H1 (cell line): ENCODE data around the gene LRCH1.

ENCODE experiments used
- CBX8 ChIP-seq: fragments of 300-800, 300-1000 bp; sonication (generic); IDR thresholded peaks from 2 replicates; pipeline ENCODE4 v1.7.1; 2016; ENCODE audit warnings: low read depth, low read length, borderline replicate concordance
- CTBP2 ChIP-seq: IDR thresholded peaks from 2 replicates; pipeline ENCODE4 v1.7.0; 2011; ENCODE audit warnings: borderline replicate concordance, mild to moderate bottlenecking, moderate library complexity, mixed read lengths, low read length; ENCODE audit not compliant: insufficient read depth, insufficient read length
- EZH2 ChIP-seq: fragments of 200-600 bp; sonication (generic); IDR thresholded peaks from 2 replicates; pipeline ENCODE4 v1.7.1; 2012; ENCODE audit warnings: low read depth, mild to moderate bottlenecking, moderate library complexity, low read length, inconsistent platforms; ENCODE audit not compliant: severe bottlenecking
- FOSL1 ChIP-seq: IDR thresholded peaks from 2 replicates; pipeline ENCODE4 v1.6.1; 2011; ENCODE audit warnings: mild to moderate bottlenecking, low read depth, low read length, moderate library complexity; ENCODE audit not compliant: insufficient read depth
- KDM1A ChIP-seq: fragments of 200-600, 300-600 bp; sonication (generic); IDR thresholded peaks from 2 replicates; pipeline ENCODE4 v1.7.1; 2016; ENCODE audit warnings: mild to moderate bottlenecking, low read length, borderline replicate concordance
- NRF1 ChIP-seq: IDR thresholded peaks from 2 replicates; pipeline ENCODE4 v1.6.1; 2011; ENCODE audit warnings: mild to moderate bottlenecking, low read depth, low read length, improper control_type of control experiment
- POLR2A ChIP-seq, 2 experiments: IDR thresholded peaks; 1 replicate in 1 of 2; 2 replicates in 1 of 2; pipeline ENCODE4 v1.6.1; 2011; ENCODE audit warnings: low read depth in 2 of 2, low read length in 2 of 2, mild to moderate bottlenecking in 2 of 2; ENCODE audit errors: control extremely low read depth in 1 of 2
- SP1 ChIP-seq: IDR thresholded peaks from 2 replicates; pipeline ENCODE4 v1.6.1; 2011; ENCODE audit warnings: low read depth, low read length
- SUZ12 ChIP-seq: fragments of 200-600 bp; sonication (generic); IDR thresholded peaks from 2 replicates; pipeline ENCODE4 v1.6.1; 2012; ENCODE audit warnings: mild to moderate bottlenecking, inconsistent platforms, low read length, moderate library complexity, mixed read lengths
- YY1 ChIP-seq: IDR thresholded peaks from 2 replicates; pipeline ENCODE4 v1.6.1; 2011; ENCODE audit warnings: low read depth, mild to moderate bottlenecking, low read length
- TF ChIP-seq, protein P1 (sequence below), 3 experiments: IDR thresholded peaks; 1 replicate in 2 of 3; 2 replicates in 1 of 3; pipeline versions ENCODE4 v1.5.1 to v1.6.1; 2011; ENCODE audit warnings: low read length in 3 of 3, mild to moderate bottlenecking in 3 of 3, inconsistent platforms in 2 of 3, low read depth in 1 of 3, moderate library complexity in 1 of 3; ENCODE audit not compliant: insufficient read depth in 1 of 3; ENCODE audit errors: control extremely low read depth in 1 of 3
- TF ChIP-seq, protein P2 (sequence below): IDR thresholded peaks from 2 replicates; pipeline ENCODE4 v1.6.1; 2011; ENCODE audit warnings: low read length, improper control_type of control experiment
- TF ChIP-seq, protein P3 (sequence below): IDR thresholded peaks from 2 replicates; pipeline ENCODE4 v1.6.1; 2012; ENCODE audit warnings: inconsistent platforms
- TF ChIP-seq, protein P4 (sequence below): IDR thresholded peaks from 2 replicates; pipeline ENCODE4 v1.6.1; 2011; ENCODE audit warnings: low read depth, mild to moderate bottlenecking, low read length; ENCODE audit not compliant: insufficient read depth

DNA sequence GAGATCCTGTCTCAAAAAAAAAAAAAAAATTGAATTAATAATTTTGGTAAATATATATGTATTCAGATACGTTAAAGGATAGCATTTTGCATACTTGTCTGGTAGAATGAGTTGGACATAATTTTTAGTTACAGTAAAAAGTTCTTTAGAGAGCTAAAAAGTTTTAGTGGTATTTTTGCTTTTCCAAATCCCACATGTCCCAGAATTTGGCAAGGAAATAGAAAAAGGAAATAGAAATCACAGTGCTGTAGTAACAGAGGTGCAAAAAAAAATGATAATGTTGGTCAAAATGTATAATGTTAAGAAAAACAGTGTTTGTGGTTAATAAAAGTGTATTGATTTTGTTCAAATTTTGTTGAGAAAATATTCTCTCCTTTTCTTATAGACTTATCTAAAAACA lies 96.8 kb downstream of the LRCH1 start:
- TF ChIP-seq SP1 (no peak), NRF1 (no peak), POLR2A (IDR thresholded peaks at IDR 0.05; ENCODE audit: control extremely low read depth in 1 of 2, low read depth in 2 of 2, low read length in 2 of 2) (no peak), YY1 (no peak), EZH2 (no peak), SUZ12 (no peak), KDM1A (no peak), FOSL1 (no peak), CTBP2 (no peak), CBX8 (no peak)
- TF ChIP-seq, protein P1, sequence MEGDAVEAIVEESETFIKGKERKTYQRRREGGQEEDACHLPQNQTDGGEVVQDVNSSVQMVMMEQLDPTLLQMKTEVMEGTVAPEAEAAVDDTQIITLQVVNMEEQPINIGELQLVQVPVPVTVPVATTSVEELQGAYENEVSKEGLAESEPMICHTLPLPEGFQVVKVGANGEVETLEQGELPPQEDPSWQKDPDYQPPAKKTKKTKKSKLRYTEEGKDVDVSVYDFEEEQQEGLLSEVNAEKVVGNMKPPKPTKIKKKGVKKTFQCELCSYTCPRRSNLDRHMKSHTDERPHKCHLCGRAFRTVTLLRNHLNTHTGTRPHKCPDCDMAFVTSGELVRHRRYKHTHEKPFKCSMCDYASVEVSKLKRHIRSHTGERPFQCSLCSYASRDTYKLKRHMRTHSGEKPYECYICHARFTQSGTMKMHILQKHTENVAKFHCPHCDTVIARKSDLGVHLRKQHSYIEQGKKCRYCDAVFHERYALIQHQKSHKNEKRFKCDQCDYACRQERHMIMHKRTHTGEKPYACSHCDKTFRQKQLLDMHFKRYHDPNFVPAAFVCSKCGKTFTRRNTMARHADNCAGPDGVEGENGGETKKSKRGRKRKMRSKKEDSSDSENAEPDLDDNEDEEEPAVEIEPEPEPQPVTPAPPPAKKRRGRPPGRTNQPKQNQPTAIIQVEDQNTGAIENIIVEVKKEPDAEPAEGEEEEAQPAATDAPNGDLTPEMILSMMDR (IDR thresholded peaks at IDR 0.05; ENCODE audit: control extremely low read depth in 1 of 3, insufficient read depth in 1 of 3, low read depth in 1 of 3, low read length in 3 of 3), result no peak
- TF ChIP-seq, protein P2, sequence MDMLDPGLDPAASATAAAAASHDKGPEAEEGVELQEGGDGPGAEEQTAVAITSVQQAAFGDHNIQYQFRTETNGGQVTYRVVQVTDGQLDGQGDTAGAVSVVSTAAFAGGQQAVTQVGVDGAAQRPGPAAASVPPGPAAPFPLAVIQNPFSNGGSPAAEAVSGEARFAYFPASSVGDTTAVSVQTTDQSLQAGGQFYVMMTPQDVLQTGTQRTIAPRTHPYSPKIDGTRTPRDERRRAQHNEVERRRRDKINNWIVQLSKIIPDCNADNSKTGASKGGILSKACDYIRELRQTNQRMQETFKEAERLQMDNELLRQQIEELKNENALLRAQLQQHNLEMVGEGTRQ, result no peak
- TF ChIP-seq, protein P3, sequence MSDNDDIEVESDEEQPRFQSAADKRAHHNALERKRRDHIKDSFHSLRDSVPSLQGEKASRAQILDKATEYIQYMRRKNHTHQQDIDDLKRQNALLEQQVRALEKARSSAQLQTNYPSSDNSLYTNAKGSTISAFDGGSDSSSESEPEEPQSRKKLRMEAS, result no peak
- TF ChIP-seq, protein P4, sequence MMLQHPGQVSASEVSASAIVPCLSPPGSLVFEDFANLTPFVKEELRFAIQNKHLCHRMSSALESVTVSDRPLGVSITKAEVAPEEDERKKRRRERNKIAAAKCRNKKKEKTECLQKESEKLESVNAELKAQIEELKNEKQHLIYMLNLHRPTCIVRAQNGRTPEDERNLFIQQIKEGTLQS, result no peak
